Endodermal cell (in vitro differentiated cells): ENCODE measurements around the gene MAST2. TPM values are rescaled to one million over a fixed set of nuclear protein-coding genes. Genes with fewer than 3 reads are reported as not detected.

Experiments used
- DNase-seq: peaks from one replicate; pipeline ENCODE4 v3.0.0-alpha.2; 2017
- H3K27ac ChIP-seq: 2 replicates; pipeline ENCODE4 v1.5.1; 2013; ENCODE audit warnings: mild to moderate bottlenecking, low read depth, low read length, moderate library complexity
- H3K27me3 ChIP-seq: 2 replicates; pipeline ENCODE4 v1.6.1; 2013; ENCODE audit warnings: mild to moderate bottlenecking, low read length, moderate library complexity; ENCODE audit not compliant: insufficient read depth, control insufficient read depth, poor library complexity, severe bottlenecking
- H3K36me3 ChIP-seq: 2 replicates; pipeline ENCODE4 v1.7.0; 2013; ENCODE audit warnings: mild to moderate bottlenecking, low read length, moderate library complexity; ENCODE audit not compliant: control insufficient read depth, insufficient read depth
- H3K4me1 ChIP-seq: one replicate; pipeline ENCODE4 v1.7.0; 2013; ENCODE audit warnings: low read length; ENCODE audit not compliant: control insufficient read depth, insufficient read depth
- H3K4me3 ChIP-seq: 2 replicates; pipeline ENCODE4 v1.5.1; 2013; ENCODE audit warnings: mild to moderate bottlenecking, low read length, moderate library complexity
- H3K9ac ChIP-seq: 2 replicates; pipeline ENCODE4 v1.6.1; 2013; ENCODE audit warnings: mild to moderate bottlenecking, low read length, moderate library complexity; ENCODE audit not compliant: poor library complexity, severe bottlenecking; ENCODE audit errors: extremely low read depth
- H3K9me3 ChIP-seq: 2 replicates; pipeline ENCODE4 v1.6.1; 2013; ENCODE audit warnings: mild to moderate bottlenecking, low read length, moderate library complexity; ENCODE audit not compliant: control insufficient read depth
- H3K27ac Mint-ChIP-seq: 2 replicates; pipeline ENCODE4 v1.8.0; 2020; ENCODE audit warnings: mixed read lengths
- H3K27me3 Mint-ChIP-seq: 2 replicates; pipeline ENCODE4 v1.8.0; 2021; ENCODE audit warnings: mild to moderate bottlenecking, mixed read lengths; ENCODE audit not compliant: insufficient read depth
- H3K36me3 Mint-ChIP-seq: 2 replicates; pipeline ENCODE4 v1.8.0; 2020; ENCODE audit warnings: low read depth, mixed read lengths
- H3K4me1 Mint-ChIP-seq: 2 replicates; pipeline ENCODE4 v1.8.0; 2020; ENCODE audit warnings: mixed read lengths
- H3K4me3 Mint-ChIP-seq: 2 replicates; pipeline ENCODE4 v1.8.0; 2020; ENCODE audit warnings: mild to moderate bottlenecking, moderate library complexity, mixed read lengths
- H3K9me3 Mint-ChIP-seq: 2 replicates; pipeline ENCODE4 v1.8.0; 2020; ENCODE audit warnings: mild to moderate bottlenecking, mixed read lengths
- CTCF ChIP-seq: fragments of 200-600 bp; sonication (generic); conservative IDR thresholded peaks from 2 replicates; pipeline ENCODE4 v1.5.0; 2021; ENCODE audit warnings: antibody characterized with exemption, mild to moderate bottlenecking
- WGBS, 2 experiments: methylation state at CpG; one replicate each; pipeline versions ENCODE4 v1.1.5 to v1.1.7; 2013; ENCODE audit warnings: missing lambda C conversion rate in 2 of 2, mixed read lengths in 1 of 2; ENCODE audit not compliant: insufficient coverage in 1 of 2, insufficient read length in 1 of 2; 5-methylcytosine and 5-hydroxymethylcytosine counted together
- total RNA-seq, 2 donors: library from RNA; stranded (reverse); fragmentation: NEBNext Ultra II Directional in 1 of 2; extraction: Animal tissue kit (Norgen Biotek cat#: 25700) in 1 of 2; gene quantifications; 2 replicates in 1 of 2; 3 replicates in 1 of 2; pipeline ENCODE4 v1.2.1, GENCODE V29; 2021

Gene MAST2
- total RNA-seq, 2 donors from 2014 or later = 46.3 to 60.7 TPM

DNA sequence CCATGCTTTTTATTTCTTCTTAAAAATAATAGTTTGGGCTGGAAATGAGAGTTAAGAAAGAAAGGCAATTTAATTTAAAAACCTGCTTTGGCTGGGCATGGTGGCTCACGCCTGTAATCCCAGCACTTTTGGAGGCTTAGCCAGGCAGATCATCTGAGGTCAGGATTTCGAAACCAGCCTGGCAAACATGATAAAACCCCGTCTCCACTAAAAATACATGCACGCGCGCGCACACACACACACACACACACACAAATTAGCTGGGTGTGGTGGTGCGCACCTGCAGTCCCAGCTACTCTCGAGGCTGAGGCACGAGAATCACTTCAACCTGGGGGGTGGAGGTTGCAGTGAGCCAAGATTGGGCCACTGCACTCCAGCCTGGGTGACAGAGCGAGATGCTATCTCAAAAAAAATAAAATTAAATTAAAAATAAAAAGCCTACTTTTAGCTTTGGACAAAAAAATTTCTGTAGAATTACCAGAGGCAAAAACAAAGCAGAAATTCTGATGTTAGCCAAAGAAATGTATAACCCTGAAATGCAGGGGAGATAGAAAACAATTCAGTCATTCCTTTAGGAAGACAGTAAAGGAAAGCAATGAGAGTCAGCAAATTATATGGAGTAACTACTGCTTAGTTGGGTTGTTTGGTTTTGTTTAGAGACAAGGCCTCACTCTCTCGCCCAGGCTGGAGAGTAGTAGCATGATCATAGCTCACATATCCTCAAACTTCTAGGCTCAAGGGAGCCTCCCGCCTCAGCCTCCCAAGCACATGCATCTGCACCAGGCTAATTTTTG, 37.2 kb upstream of the MAST2 start:
- Histone ChIP-seq H3K4me3 (no peak overlapping the region), H3K4me1 (no peaks in the 10 kb centered on the region), H3K36me3 (no peaks in the 10 kb centered on the region), H3K9me3 (no peaks in the 10 kb centered on the region), H3K9ac (no peak overlapping the region), H3K27ac (no peak overlapping the region), H3K27me3 (no peaks in the 10 kb centered on the region)
- no peak for TF ChIP-seq CTCF
- H3K4me3 Mint-ChIP-seq = no peak overlapping the region
- H3K27ac Mint-ChIP-seq = no peak overlapping the region
- 82 to 96% methylated on average over 8 to 12 of the region's 13 CpGs for WGBS, 2 experiments
- H3K9me3 Mint-ChIP-seq = peaks cover 7% of the 10 kb centered on the region
- no peaks in the 10 kb centered on the region for H3K36me3 Mint-ChIP-seq
- H3K27me3 Mint-ChIP-seq = peaks cover 2% of the 10 kb centered on the region
- DNase-seq = no peak
- no peaks in the 10 kb centered on the region for H3K4me1 Mint-ChIP-seq

GRCh38 chr1:45767035-45767434, 36.4 kb upstream of the MAST2 start:
- H3K4me1 ChIP-seq = no peaks in the 10 kb centered on the region
- WGBS, 2 experiments = 81 to 86% methylated on average over 4 to 6 of the region's 6 CpGs

DNA sequence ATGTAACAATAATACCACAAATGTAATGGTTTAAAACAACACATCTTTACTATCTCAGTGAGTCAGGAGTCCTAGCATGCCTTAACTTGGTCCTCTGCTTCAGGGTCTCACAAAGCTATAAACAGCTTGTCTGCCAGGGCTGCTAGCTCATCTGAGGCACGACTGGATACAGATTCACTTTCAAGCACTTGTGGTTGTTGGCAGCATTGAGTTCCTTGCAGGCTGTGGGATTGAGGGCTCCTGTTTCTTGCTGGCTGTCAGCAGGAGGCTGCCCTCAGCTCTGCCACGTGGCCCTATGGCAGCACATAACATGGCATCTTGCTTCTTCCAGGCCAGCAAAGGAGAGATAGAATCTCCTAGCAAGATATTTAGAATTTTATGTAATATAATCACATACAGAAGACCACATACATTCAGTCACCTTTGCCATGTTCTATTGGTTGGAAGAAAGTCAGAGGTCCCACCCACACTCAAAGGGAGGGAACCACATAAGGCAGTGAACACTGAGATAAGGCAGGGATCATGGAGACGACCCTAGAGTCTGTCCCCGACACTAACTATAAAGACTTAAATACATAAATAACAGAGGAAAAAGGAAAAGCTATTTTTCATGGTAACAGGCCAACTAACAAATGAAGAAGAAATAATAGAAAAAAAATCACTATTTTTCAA, 34.0 kb upstream of the MAST2 start:
- no peaks in the 10 kb centered on the region for H3K4me1 ChIP-seq
- no peaks in the 10 kb centered on the region for H3K36me3 ChIP-seq
- H3K9ac ChIP-seq = no peak overlapping the region
- H3K27me3 ChIP-seq = no peaks in the 10 kb centered on the region
- peaks cover 3% of the 10 kb centered on the region for H3K9me3 Mint-ChIP-seq
- peak; percentile 53 for DNase-seq
- no peak overlapping the region for H3K27ac Mint-ChIP-seq
- no peak for TF ChIP-seq CTCF
- H3K27me3 Mint-ChIP-seq = no peaks in the 10 kb centered on the region
- no peak overlapping the region for H3K27ac ChIP-seq
- no peaks in the 10 kb centered on the region for H3K36me3 Mint-ChIP-seq
- 44 to 73% methylated on average over 1 to 4 of the region's 4 CpGs for WGBS, 2 experiments
- no peaks in the 10 kb centered on the region for H3K4me1 Mint-ChIP-seq
- H3K4me3 ChIP-seq = no peak overlapping the region
- no peak overlapping the region for H3K4me3 Mint-ChIP-seq
- no peaks in the 10 kb centered on the region for H3K9me3 ChIP-seq

More at GRCh38 chr1:45767035-45767434, 36.4 kb upstream of the MAST2 start:
- Mint-ChIP-seq H3K4me3 (no peak overlapping the region), H3K9me3 (peaks cover 7% of the 10 kb centered on the region), H3K4me1 (no peaks in the 10 kb centered on the region), H3K27me3 (peaks cover 2% of the 10 kb centered on the region), H3K36me3 (no peaks in the 10 kb centered on the region), H3K27ac (no peak overlapping the region)
- TF ChIP-seq CTCF = no peak
- Histone ChIP-seq H3K36me3 (no peaks in the 10 kb centered on the region), H3K9me3 (no peaks in the 10 kb centered on the region), H3K27me3 (no peaks in the 10 kb centered on the region), H3K27ac (no peak overlapping the region), H3K4me3 (no peak overlapping the region), H3K9ac (no peak overlapping the region)
- no peak for DNase-seq
